ENCODE results near the gene SRSF8.

Gene SRSF8

GRCh38 chr11:95095858-95096587 lies 29.3 kb downstream of the SRSF8 start:
- H3K4me3 ChIP-seq (replicated peaks; ENCODE audit: low read depth, low read length) = no peak overlapping the region

GRCh38 chr11:95097209-95097608 lies 30.5 kb downstream of the SRSF8 start:
- no peak for DNase-seq (ENCODE audit: extremely low read depth, low read depth)
- no peak for TF ChIP-seq CTCF (IDR thresholded peaks at IDR 0.05; ENCODE audit: low read depth, low read length, missing control alignments)
- H3K4me3 ChIP-seq (replicated peaks; ENCODE audit: low read depth, low read length) = no peak overlapping the region

More at GRCh38 chr11:95095858-95096587, 29.3 kb downstream of the SRSF8 start:
- no peak for DNase-seq (ENCODE audit: extremely low read depth, low read depth)
- TF ChIP-seq CTCF (IDR thresholded peaks at IDR 0.05; ENCODE audit: low read depth, low read length, missing control alignments) = no peak

GRCh38 chr11:95098826-95099225 lies 32.1 kb downstream of the SRSF8 start:
- no peak for TF ChIP-seq CTCF (IDR thresholded peaks at IDR 0.05; ENCODE audit: low read depth, low read length, missing control alignments)
- no peak overlapping the region for H3K4me3 ChIP-seq (replicated peaks; ENCODE audit: low read depth, low read length)
- DNase-seq (ENCODE audit: extremely low read depth, low read depth) = no peak

- TF ChIP-seq CTCF (IDR thresholded peaks at IDR 0.05; ENCODE audit: low read depth, low read length, missing control alignments) = no peak
- DNase-seq (ENCODE audit: extremely low read depth, low read depth) = no peak
- H3K4me3 ChIP-seq (replicated peaks; ENCODE audit: low read depth, low read length) = no peak overlapping the region
Measured at GRCh38 chr11:95100191-95100648, 33.5 kb downstream of the SRSF8 start.

- DNase-seq (ENCODE audit: extremely low read depth, low read depth) = no peak
- TF ChIP-seq CTCF (IDR thresholded peaks at IDR 0.05; ENCODE audit: low read depth, low read length, missing control alignments) = no peak
- H3K4me3 ChIP-seq (replicated peaks; ENCODE audit: low read depth, low read length) = no peak overlapping the region
Measured at GRCh38 chr11:95100856-95101507, 34.3 kb downstream of the SRSF8 start.

GRCh38 chr11:95101935-95102334 lies 35.2 kb downstream of the SRSF8 start:
- DNase-seq (ENCODE audit: extremely low read depth, low read depth) = no peak
- no peak overlapping the region for H3K4me3 ChIP-seq (replicated peaks; ENCODE audit: low read depth, low read length)
- no peak for TF ChIP-seq CTCF (IDR thresholded peaks at IDR 0.05; ENCODE audit: low read depth, low read length, missing control alignments)

Data from HFF-Myc (cell line).